ENCODE measurements around the gene EXOC2.

DNA sequence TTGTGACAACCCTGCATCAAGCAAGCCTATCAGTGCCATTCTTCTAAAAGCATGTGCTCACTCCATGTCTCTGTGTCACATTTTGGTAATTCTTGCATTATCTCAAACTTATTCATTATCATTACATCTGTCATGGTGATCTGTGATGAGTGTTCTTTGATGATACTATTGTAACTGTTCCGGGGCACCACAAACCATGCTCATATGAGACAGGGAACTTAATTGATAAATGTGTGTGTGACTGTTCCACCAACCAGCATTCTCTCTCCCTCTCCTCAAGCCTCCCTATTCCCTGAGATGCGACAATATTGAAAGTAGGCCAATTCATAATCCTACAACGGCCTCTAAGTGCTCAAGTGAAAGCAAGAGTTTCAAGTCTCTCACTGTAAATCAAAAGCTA, 40.1 kb downstream of the EXOC2 start:
- TF ChIP-seq, protein P1, sequence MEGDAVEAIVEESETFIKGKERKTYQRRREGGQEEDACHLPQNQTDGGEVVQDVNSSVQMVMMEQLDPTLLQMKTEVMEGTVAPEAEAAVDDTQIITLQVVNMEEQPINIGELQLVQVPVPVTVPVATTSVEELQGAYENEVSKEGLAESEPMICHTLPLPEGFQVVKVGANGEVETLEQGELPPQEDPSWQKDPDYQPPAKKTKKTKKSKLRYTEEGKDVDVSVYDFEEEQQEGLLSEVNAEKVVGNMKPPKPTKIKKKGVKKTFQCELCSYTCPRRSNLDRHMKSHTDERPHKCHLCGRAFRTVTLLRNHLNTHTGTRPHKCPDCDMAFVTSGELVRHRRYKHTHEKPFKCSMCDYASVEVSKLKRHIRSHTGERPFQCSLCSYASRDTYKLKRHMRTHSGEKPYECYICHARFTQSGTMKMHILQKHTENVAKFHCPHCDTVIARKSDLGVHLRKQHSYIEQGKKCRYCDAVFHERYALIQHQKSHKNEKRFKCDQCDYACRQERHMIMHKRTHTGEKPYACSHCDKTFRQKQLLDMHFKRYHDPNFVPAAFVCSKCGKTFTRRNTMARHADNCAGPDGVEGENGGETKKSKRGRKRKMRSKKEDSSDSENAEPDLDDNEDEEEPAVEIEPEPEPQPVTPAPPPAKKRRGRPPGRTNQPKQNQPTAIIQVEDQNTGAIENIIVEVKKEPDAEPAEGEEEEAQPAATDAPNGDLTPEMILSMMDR (IDR thresholded peaks at IDR 0.05), result no peak
- TF ChIP-seq EZH2 (IDR thresholded peaks at IDR 0.05; ENCODE audit: borderline replicate concordance, insufficient read depth, low read depth, low read length, poor library complexity, severe bottlenecking), result no peak

Data from B cell (primary cell).